ENCODE results near the gene ANKRD63. TPM values are rescaled to one million over a fixed set of nuclear protein-coding genes. Genes with fewer than 3 reads are reported as not detected.
A peak's percentile ranks its signal among the peaks of the same experiment; 100 is the strongest.

The ANKRD63 gene
- total RNA-seq, 1 experiment from 2014 or later: 0.72 TPM

- Histone ChIP-seq H3K27ac (ENCODE audit: low read length) (no peak overlapping the region), H3K4me3 (ENCODE audit: low read depth in 2 of 2, low read length in 2 of 2) (no peak overlapping the region), H3K4me1 (ENCODE audit: control insufficient read depth, insufficient read depth, low read length) (no peaks in the 10 kb centered on the region), H3K36me3 (ENCODE audit: control insufficient read depth, insufficient read depth, low read length) (no peaks in the 10 kb centered on the region), H3K27me3 (ENCODE audit: control insufficient read depth, insufficient read depth, low read length) (no peaks in the 10 kb centered on the region), H3K9me3 (ENCODE audit: control insufficient read depth, insufficient read depth, low read depth, low read length) (no peaks in the 10 kb centered on the region)
- POLR2A ChIA-PET: no interaction called here
- in situ Hi-C loops (cut with HindIII; ENCODE audit: low pct_unique_long_range_greater_than_20kb, low sequenced_read_pairs): no loop called here
- no peak for DNase-seq (ENCODE audit: low read depth, low spot score)
- intact Hi-C loops (cut with micrococcal nuclease; ENCODE audit: unreplicated experiment): loop anchor here (10.0 kb wide), 1 partner anchor 229 kb away; no protein-coding TSS in a partner anchor
- no peak for TF ChIP-seq SIN3A (IDR thresholded peaks at IDR 0.05; ENCODE audit: borderline replicate concordance, insufficient read depth, low read depth, low read length)
- CTCF ChIA-PET: interaction anchor here (0.5 to 4.7 kb wide), 7 partner anchors 9 to 171 kb away, joined by 3 to 56 read pairs (median 5); partner anchors contain the start of gene PAK6
- no TSS peak for BruUV-seq (replicated peaks)
- ATAC-seq: no peak
Observed at GRCh38 chr15:40273428-40273827, 9.4 kb downstream of the ANKRD63 start.

GRCh38 chr15:40272485-40273056, 10.3 kb downstream of the ANKRD63 start:
- H3K36me3 ChIP-seq (ENCODE audit: control insufficient read depth, insufficient read depth, low read length): no peaks in the 10 kb centered on the region
- H3K9me3 ChIP-seq (ENCODE audit: control insufficient read depth, insufficient read depth, low read depth, low read length): no peaks in the 10 kb centered on the region
- intact Hi-C loops (cut with micrococcal nuclease; ENCODE audit: unreplicated experiment): loop anchor here (10.0 kb wide), 1 partner anchor 228 kb away; no protein-coding TSS in a partner anchor
- ATAC-seq: peak; percentile 57
- CTCF ChIA-PET: interaction anchor here (0.7 to 4.7 kb wide), 8 partner anchors 8 to 159 kb away, joined by 3 to 56 read pairs (median 4); partner anchors contain the start of gene PAK6
- POLR2A ChIA-PET: no interaction called here
- no peak overlapping the region for H3K4me3 ChIP-seq (ENCODE audit: low read depth in 2 of 2, low read length in 2 of 2)
- TF ChIP-seq CTCF (IDR thresholded peaks at IDR 0.05) (no peak; the same call in 1 of the 2 replicates), REST (IDR thresholded peaks at IDR 0.05; ENCODE audit: insufficient read depth in 1 of 2, low read depth in 2 of 2, low read length in 1 of 2) (no peak), SIN3A (IDR thresholded peaks at IDR 0.05; ENCODE audit: borderline replicate concordance, insufficient read depth, low read depth, low read length) (no peak), TCF7L2 (IDR thresholded peaks at IDR 0.05; ENCODE audit: low read depth, low read length) (no peak), POLR2AphosphoS5 (IDR thresholded peaks at IDR 0.05; ENCODE audit: low read depth, low read length) (no peak)
- H3K27me3 ChIP-seq (ENCODE audit: control insufficient read depth, insufficient read depth, low read length): no peaks in the 10 kb centered on the region
- no peaks in the 10 kb centered on the region for H3K4me1 ChIP-seq (ENCODE audit: control insufficient read depth, insufficient read depth, low read length)
- no peak overlapping the region for H3K27ac ChIP-seq (ENCODE audit: low read length)
- DNase-seq (ENCODE audit: low read depth, low spot score): no peak
- in situ Hi-C loops (cut with HindIII; ENCODE audit: low pct_unique_long_range_greater_than_20kb, low sequenced_read_pairs): no loop called here
- no TSS peak for BruUV-seq (replicated peaks)
